ENCODE results near the gene PDZD8. TPM values are rescaled to one million over a fixed set of nuclear protein-coding genes. Genes with fewer than 3 reads are reported as not detected.

The PDZD8 gene
- total and polyA plus RNA-seq, 2 donors (not counting 3 experiments of a cell fraction or from before 2014, with no cell fraction given): 5.9 to 22.6 TPM

- no peak overlapping the region for H2AFZ ChIP-seq (ENCODE audit: low read depth, low read length)
- no peaks in the 10 kb centered on the region for H3K9me1 ChIP-seq (replicated peaks; ENCODE audit: control insufficient read depth, extremely low read depth, insufficient read depth, low read length)
- no peak overlapping the region for H3K4me3 ChIP-seq (replicated peaks in 1 of 3; ENCODE audit: insufficient read depth in 1 of 3, low read depth in 1 of 3, low read length in 3 of 3)
- no peaks in the 10 kb centered on the region for H3K27me3 ChIP-seq (ENCODE audit: control insufficient read depth in 2 of 2, insufficient read depth in 2 of 2, low read length in 2 of 2)
- H3K4me1 ChIP-seq (ENCODE audit: control insufficient read depth, extremely low read depth, insufficient read depth, low read length): no peaks in the 10 kb centered on the region
- dilution Hi-C loops (cut with MboI; ENCODE audit: extremely low pct_ligation_motif_present, low sequenced_read_pairs): no loop called here
- TF ChIP-seq MYC (IDR thresholded peaks at IDR 0.05; ENCODE audit: low read depth, low read length) (no peak), JUN (IDR thresholded peaks at IDR 0.05; ENCODE audit: borderline replicate concordance, insufficient read depth, insufficient read length, low read depth) (no peak), EZH2 (IDR thresholded peaks at IDR 0.05; ENCODE audit: borderline replicate concordance, low read depth, low read length, severe bottlenecking) (no peak), FOS (IDR thresholded peaks at IDR 0.05; ENCODE audit: borderline replicate concordance, insufficient read depth, low read length) (no peak), CTCF (IDR thresholded peaks at IDR 0.05; ENCODE audit: extremely low read depth in 1 of 2, insufficient read depth in 1 of 2, low read depth in 1 of 2, low read length in 2 of 2) (no peak), MAX (IDR thresholded peaks at IDR 0.05; ENCODE audit: insufficient read depth, insufficient read length) (no peak), POLR2A (IDR thresholded peaks at IDR 0.05; ENCODE audit: low read depth, low read length) (no peak), GATA2 (IDR thresholded peaks at IDR 0.05; ENCODE audit: insufficient read depth, insufficient read length, low read depth, low read length) (no peak), POLR2AphosphoS5 (IDR thresholded peaks at IDR 0.05; ENCODE audit: insufficient read depth, low read depth, low read length) (no peak)
- no peak for DNase-seq (ENCODE audit: low read depth, low spot score)
- H3K36me3 ChIP-seq (ENCODE audit: control insufficient read depth in 2 of 2, extremely low read depth in 1 of 2, insufficient read depth in 2 of 2, low read length in 2 of 2): no peaks in the 10 kb centered on the region
- CTCF ChIA-PET: no interaction called here
- no peaks in the 10 kb centered on the region for H3K9me3 ChIP-seq (replicated peaks; ENCODE audit: control insufficient read depth, insufficient read depth, low read length)
- no peak overlapping the region for H3K4me2 ChIP-seq (ENCODE audit: insufficient read depth, low read length)
- H3K27ac ChIP-seq (ENCODE audit: insufficient read depth, low read depth, low read length): no peak overlapping the region
- H3K79me2 ChIP-seq (ENCODE audit: control insufficient read depth, insufficient read depth, low read length): no peaks in the 10 kb centered on the region
- BruUV-seq (replicated peaks): no TSS peak
- POLR2A ChIA-PET: no interaction called here
- intact Hi-C loops (cut with micrococcal nuclease): no loop called here
- H4K20me1 ChIP-seq (replicated peaks; ENCODE audit: control insufficient read depth, extremely low read depth, insufficient read depth, low read length): no peaks in the 10 kb centered on the region
- FAIRE-seq: no peak
- no peak overlapping the region for H3K9ac ChIP-seq (replicated peaks; ENCODE audit: extremely low read depth, insufficient read depth, low read length)
These were observed 106.3 kb downstream of the PDZD8 start for GRCh38 chr10:117268907-117269306.
